K562 (cell line): ENCODE measurements around the gene ZNF787. TPM values are rescaled to one million over a fixed set of nuclear protein-coding genes. Genes with fewer than 3 reads are reported as not detected.

ENCODE experiments used
- CHD2 ChIP-seq: IDR thresholded peaks from 2 replicates; pipeline ENCODE4 v1.6.1; 2011; ENCODE audit warnings: low read depth, low read length
- ESRRA ChIP-seq: fragments of 450-650 bp; IDR thresholded peaks from 2 replicates; pipeline ENCODE4 v1.6.1; 2014; ENCODE audit warnings: low read depth, mild to moderate bottlenecking, moderate library complexity, borderline replicate concordance
- KLF1 ChIP-seq: fragments of 450-650 bp; IDR thresholded peaks from 2 replicates; pipeline ENCODE4 v1.6.1; 2016; ENCODE audit warnings: missing genetic modification characterization, missing compliant biosample characterization
- SNRNP70 ChIP-seq: fragments of 200-400 bp; formaldehyde crosslinking; optimal IDR thresholded peaks from 2 replicates; pipeline ENCODE3; 2017; ENCODE audit warnings: low read depth, low read length
- TRIM24 ChIP-seq, 2 experiments: fragments of 450-650 bp; IDR thresholded peaks; 2 replicates each; pipeline ENCODE4 v1.6.1; 2016
- ZNF384 ChIP-seq: IDR thresholded peaks from 2 replicates; pipeline ENCODE4 v1.6.1; 2012; ENCODE audit warnings: low read depth, low read length, improper control_type of control experiment
- ZNF444 ChIP-seq: fragments of 250-450 bp; sonication (Bioruptor Pico); IDR thresholded peaks from 2 replicates; pipeline ENCODE4 v1.4.0; 2020; ENCODE audit warnings: mild to moderate bottlenecking, moderate library complexity
- polyA plus RNA-seq, 8 experiments: library from polyadenylated mRNA; depleted of rRNA in 4 of 8; stranded (reverse) in 5 of 8; unstranded in 3 of 8; fragments of >200 nt; fragmentation: Nextera tagmentation in 2 of 8; fragmentation: Illumina TruSeq in 1 of 8; extraction: Ambion mirVana in 2 of 8; extraction: Trizol in 1 of 8; gene quantifications; 2 replicates each; pipeline versions ENCODE4 v1.2.1 to v1.2.3, GENCODE V29; 2011 to 2014; ENCODE audit warnings: inconsistent platforms in 1 of 8, missing spikeins in 1 of 8
- total RNA-seq, 7 experiments: library from RNA; depleted of rRNA in 6 of 7; stranded (reverse); fragments of >200 nt in 6 of 7; fragmentation: Illumina TruSeq in 2 of 7; extraction: Trizol in 2 of 7; gene quantifications; 2 replicates each; pipeline versions ENCODE4 v1.2.1 to v1.2.3, GENCODE V29; 2011 to 2021; ENCODE audit warnings: low replicate concordance in 1 of 7
- TF ChIP-seq, protein P1 (sequence below): fragments of 200-800 bp; sonication (Bioruptor generic); IDR thresholded peaks from 2 replicates; pipeline ENCODE4 v1.6.1; 2017; ENCODE audit warnings: missing genetic modification characterization, missing compliant biosample characterization

Gene ZNF787
- total and polyA plus RNA-seq, 9 of the 15 experiments (the other 6 are each of a cell fraction or from before 2014, with no cell fraction given) = 0.45 to 77.6 (median 7.3) TPM

DNA sequence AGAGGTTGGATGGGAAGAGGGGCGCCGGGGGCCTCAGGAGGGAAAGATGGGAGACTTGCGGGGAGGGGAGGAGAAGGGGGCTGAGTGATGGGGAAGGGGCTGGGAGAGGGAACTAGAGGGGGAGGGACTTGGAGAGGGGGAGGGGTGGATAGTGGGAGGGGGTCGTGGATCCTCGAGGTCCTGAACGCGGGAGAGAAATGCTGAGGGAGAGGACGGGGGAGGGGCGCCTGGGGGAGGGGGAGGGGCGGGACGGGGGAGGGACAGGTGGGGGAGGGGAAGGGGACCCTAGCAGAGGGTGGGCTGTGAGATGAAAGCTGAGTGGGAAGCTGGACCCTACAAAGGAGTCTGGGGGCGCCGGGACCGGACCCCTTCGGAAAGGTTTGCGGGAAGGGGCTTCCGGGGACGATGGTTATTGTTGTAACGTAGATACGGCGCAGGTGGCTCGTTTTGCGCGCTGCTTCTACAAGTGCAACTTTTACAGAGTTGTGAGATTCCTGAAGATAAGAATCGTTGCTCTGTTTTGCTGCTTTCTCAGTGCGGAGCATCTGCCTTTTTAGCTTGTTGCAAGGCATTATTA, 20.4 kb upstream of the ZNF787 start (continued):
- TF ChIP-seq, protein P1, sequence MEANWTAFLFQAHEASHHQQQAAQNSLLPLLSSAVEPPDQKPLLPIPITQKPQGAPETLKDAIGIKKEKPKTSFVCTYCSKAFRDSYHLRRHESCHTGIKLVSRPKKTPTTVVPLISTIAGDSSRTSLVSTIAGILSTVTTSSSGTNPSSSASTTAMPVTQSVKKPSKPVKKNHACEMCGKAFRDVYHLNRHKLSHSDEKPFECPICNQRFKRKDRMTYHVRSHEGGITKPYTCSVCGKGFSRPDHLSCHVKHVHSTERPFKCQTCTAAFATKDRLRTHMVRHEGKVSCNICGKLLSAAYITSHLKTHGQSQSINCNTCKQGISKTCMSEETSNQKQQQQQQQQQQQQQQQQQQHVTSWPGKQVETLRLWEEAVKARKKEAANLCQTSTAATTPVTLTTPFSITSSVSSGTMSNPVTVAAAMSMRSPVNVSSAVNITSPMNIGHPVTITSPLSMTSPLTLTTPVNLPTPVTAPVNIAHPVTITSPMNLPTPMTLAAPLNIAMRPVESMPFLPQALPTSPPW (CRISPR knock-in tag) = peak; percentile 42; the same call in 1 of the 2 replicates
- TF ChIP-seq TRIM24 (IDR thresholded peaks at IDR 0.05) (no peak), SNRNP70 (no peak), KLF1 (tag) (no peak), ESRRA (no peak), CHD2 (no peak), ZNF384 (no peak), ZNF444 (CRISPR knock-in tag) (peak; percentile 78; the same call in 1 of the 2 replicates)
